Activated CD8-positive, alpha-beta T cell treated with anti-CD3 and anti-CD28 coated beads, Interleukin-2, amount 10 ng/mL, durations not matched to agents 7 days and 5 days (primary cell): ENCODE results near the gene GRK5. TPM values are rescaled to one million over a fixed set of nuclear protein-coding genes. Genes with fewer than 3 reads are reported as not detected.
A peak's percentile ranks its signal among the peaks of the same experiment; 100 is the strongest.
"Not testable (repeated sequence)": the region's sequence is repeated elsewhere in the genome, so short reads cannot be mapped to it uniquely, and the experiment has no call there.

ENCODE experiments used
- ATAC-seq: fragments of 150-1000 bp; cut with Tn5 transposase; one replicate; pipeline ENCODE4 v1.10.0; 2021; ENCODE audit warnings: moderate library complexity
- CTCF ChIA-PET: fragments of 350-600 bp; sonication (Branson Sonifier 250); formaldehyde crosslinking; loops from one replicate; lab custom pipeline; 2021; ENCODE audit warnings: antibody characterized with exemption; lab: Charles Lee
- POLR2A ChIA-PET: fragments of 350-600 bp; sonication (Branson Sonifier 250); formaldehyde crosslinking; loops from one replicate; lab custom pipeline; 2021; ENCODE audit warnings: antibody characterized with exemption; lab: Charles Lee
- DNase-seq: peaks from one replicate; pipeline ENCODE4 v3.0.0-alpha.2; 2020
- H3K27ac Mint-ChIP-seq: one replicate; pipeline ENCODE4 v1.8.0; 2021; ENCODE audit warnings: mild to moderate bottlenecking, mixed read lengths
- H3K27me3 Mint-ChIP-seq: one replicate; pipeline ENCODE4 v1.8.0; 2021; ENCODE audit warnings: low read depth, mixed read lengths
- H3K36me3 Mint-ChIP-seq: one replicate; pipeline ENCODE4 v1.8.0; 2021; ENCODE audit warnings: low read depth, mixed read lengths
- H3K4me1 Mint-ChIP-seq: one replicate; pipeline ENCODE4 v1.8.0; 2021; ENCODE audit warnings: low read depth, mixed read lengths
- H3K4me3 Mint-ChIP-seq: one replicate; pipeline ENCODE4 v1.8.0; 2021; ENCODE audit warnings: mild to moderate bottlenecking, mixed read lengths
- H3K9me3 Mint-ChIP-seq: one replicate; pipeline ENCODE4 v1.8.0; 2022; ENCODE audit warnings: mixed read lengths; ENCODE audit not compliant: insufficient read depth
- total RNA-seq, 2 experiments: library from RNA; stranded (reverse); gene quantifications; one replicate each; pipeline ENCODE4 v1.2.3, GENCODE V29; 2021

The GRK5 gene
- total RNA-seq, 2 experiments from 2014 or later: 16.9 to 17.6 TPM

- Mint-ChIP-seq H3K4me1 (peaks cover 13% of the 10 kb centered on the region), H3K4me3 (no peak overlapping the region), H3K36me3 (no peaks in the 10 kb centered on the region), H3K27ac (no peak overlapping the region), H3K27me3 (no peaks in the 10 kb centered on the region), H3K9me3 (no peaks in the 10 kb centered on the region)
- POLR2A ChIA-PET: no interaction called here
- DNase-seq: no peak
- CTCF ChIA-PET: interaction anchor here (1.1 kb wide), 1 partner anchor 10 kb away, joined by 4 read pairs; no protein-coding TSS in a partner anchor
- ATAC-seq: no peak
These were observed 43.9 kb downstream of the GRK5 start for GRCh38 chr10:119251315-119251708.

- Mint-ChIP-seq H3K27me3 (no peaks in the 10 kb centered on the region), H3K4me3 (no peak overlapping the region), H3K36me3 (no peaks in the 10 kb centered on the region), H3K4me1 (peaks cover 13% of the 10 kb centered on the region), H3K9me3 (no peaks in the 10 kb centered on the region), H3K27ac (no peak overlapping the region)
- CTCF ChIA-PET: interaction anchor here (1.1 kb wide), 1 partner anchor 11 kb away, joined by 4 read pairs; no protein-coding TSS in a partner anchor
- DNase-seq (no peak), ATAC-seq (no peak)
- POLR2A ChIA-PET: interaction anchor here (0.9 kb wide), 1 partner anchor 16 kb away, joined by 3 read pairs; no protein-coding TSS in a partner anchor
These were observed 44.7 kb downstream of the GRK5 start for GRCh38 chr10:119252051-119252465.

- no peaks in the 10 kb centered on the region for H3K9me3 Mint-ChIP-seq
- ChIA-PET CTCF (interaction anchor here (1.0 to 1.9 kb wide), 4 partner anchors 16 to 53 kb away, joined by 3 to 5 read pairs (median 4); no protein-coding TSS in a partner anchor), POLR2A (interaction anchor here (0.9 kb wide), 1 partner anchor 15 kb away, joined by 3 read pairs; no protein-coding TSS in a partner anchor)
- DNase-seq: no peak
- peaks cover 13% of the 10 kb centered on the region for H3K4me1 Mint-ChIP-seq
- H3K27me3 Mint-ChIP-seq: no peaks in the 10 kb centered on the region
- H3K27ac Mint-ChIP-seq: no peak overlapping the region
- ATAC-seq: no peak
- H3K4me3 Mint-ChIP-seq: no peak overlapping the region
- H3K36me3 Mint-ChIP-seq: no peaks in the 10 kb centered on the region
These were observed 45.2 kb downstream of the GRK5 start for GRCh38 chr10:119252470-119253151.

- Mint-ChIP-seq H3K27ac (peak overlapping the region; percentile 73), H3K9me3 (no peaks in the 10 kb centered on the region), H3K4me3 (no peak overlapping the region), H3K4me1 (peaks cover 13% of the 10 kb centered on the region), H3K27me3 (no peaks in the 10 kb centered on the region), H3K36me3 (no peaks in the 10 kb centered on the region)
- ChIA-PET POLR2A (no interaction called here), CTCF (interaction anchor here (1.0 to 1.9 kb wide), 4 partner anchors 15 to 54 kb away, joined by 3 to 5 read pairs (median 4); no protein-coding TSS in a partner anchor)
- ATAC-seq: peak; percentile 57
- peak; percentile 36 for DNase-seq
These were observed 46.2 kb downstream of the GRK5 start for GRCh38 chr10:119253433-119254174.

GRCh38 chr10:119254335-119254734, 47.0 kb downstream of the GRK5 start:
- ATAC-seq (no peak), DNase-seq (no peak)
- ChIA-PET CTCF (interaction anchor here (1.0 to 1.9 kb wide), 3 partner anchors 10 to 56 kb away, joined by 3 to 5 read pairs (median 5); no protein-coding TSS in a partner anchor), POLR2A (no interaction called here)
- Mint-ChIP-seq H3K36me3 (no peaks in the 10 kb centered on the region), H3K27ac (no peak overlapping the region), H3K9me3 (no peaks in the 10 kb centered on the region), H3K4me3 (no peak overlapping the region), H3K4me1 (peaks cover 13% of the 10 kb centered on the region), H3K27me3 (no peaks in the 10 kb centered on the region)

GRCh38 chr10:119256030-119256429, 48.7 kb downstream of the GRK5 start:
- no peaks in the 10 kb centered on the region for H3K36me3 Mint-ChIP-seq
- ChIA-PET CTCF (interaction anchor here (1.7 kb wide), 1 partner anchor 8 kb away, joined by 5 read pairs; no protein-coding TSS in a partner anchor), POLR2A (no interaction called here)

GRCh38 chr10:119256897-119257296, 49.5 kb downstream of the GRK5 start:
- no peak for ATAC-seq
- H3K36me3 Mint-ChIP-seq: peaks cover 2% of the 10 kb centered on the region
- H3K9me3 Mint-ChIP-seq: no peaks in the 10 kb centered on the region
- H3K4me1 Mint-ChIP-seq: peaks cover 13% of the 10 kb centered on the region
- CTCF ChIA-PET: no interaction called here
- no peak for DNase-seq
- H3K27me3 Mint-ChIP-seq: no peaks in the 10 kb centered on the region
- H3K27ac Mint-ChIP-seq: no peak overlapping the region
- no peak overlapping the region for H3K4me3 Mint-ChIP-seq
- POLR2A ChIA-PET: no interaction called here

More at GRCh38 chr10:119256030-119256429, 48.7 kb downstream of the GRK5 start:
- Mint-ChIP-seq H3K27me3 (no peaks in the 10 kb centered on the region), H3K27ac (no peak overlapping the region), H3K9me3 (no peaks in the 10 kb centered on the region), H3K4me3 (no peak overlapping the region), H3K4me1 (peaks cover 13% of the 10 kb centered on the region)
- DNase-seq (no peak), ATAC-seq (no peak)

- DNase-seq: no peak
- POLR2A ChIA-PET: no interaction called here
- H3K4me3 Mint-ChIP-seq: no peak overlapping the region
- peaks cover 3% of the 10 kb centered on the region for H3K36me3 Mint-ChIP-seq
- no peaks in the 10 kb centered on the region for H3K27me3 Mint-ChIP-seq
- H3K27ac Mint-ChIP-seq: no peak overlapping the region
- no peak for ATAC-seq
- H3K4me1 Mint-ChIP-seq: peaks cover 12% of the 10 kb centered on the region
- CTCF ChIA-PET: no interaction called here
- H3K9me3 Mint-ChIP-seq: no peaks in the 10 kb centered on the region
These were observed 50.6 kb downstream of the GRK5 start for GRCh38 chr10:119257899-119258419.

- CTCF ChIA-PET: no interaction called here
- no peaks in the 10 kb centered on the region for H3K9me3 Mint-ChIP-seq
- POLR2A ChIA-PET: interaction anchor here (1.2 kb wide), 1 partner anchor 12 kb away, joined by 3 read pairs; no protein-coding TSS in a partner anchor
- DNase-seq (no peak), ATAC-seq (no peak)
- H3K27me3 Mint-ChIP-seq: no peaks in the 10 kb centered on the region
- no peak overlapping the region for H3K27ac Mint-ChIP-seq
- no peak overlapping the region for H3K4me3 Mint-ChIP-seq
- H3K4me1 Mint-ChIP-seq: peaks cover 3% of the 10 kb centered on the region
- peaks cover 3% of the 10 kb centered on the region for H3K36me3 Mint-ChIP-seq
These were observed 52.0 kb downstream of the GRK5 start for GRCh38 chr10:119259345-119259744.

GRCh38 chr10:119261016-119261415, 53.6 kb downstream of the GRK5 start:
- H3K9me3 Mint-ChIP-seq, ATAC-seq, H3K27ac Mint-ChIP-seq, H3K27me3 Mint-ChIP-seq, DNase-seq, H3K4me3 Mint-ChIP-seq, POLR2A ChIA-PET, H3K36me3 Mint-ChIP-seq, CTCF ChIA-PET, H3K4me1 Mint-ChIP-seq: not testable (repeated sequence)

GRCh38 chr10:119263951-119264617, 56.7 kb downstream of the GRK5 start:
- Mint-ChIP-seq H3K36me3 (peaks cover 3% of the 10 kb centered on the region), H3K4me1 (peaks cover 18% of the 10 kb centered on the region), H3K4me3 (no peak overlapping the region), H3K9me3 (no peaks in the 10 kb centered on the region), H3K27me3 (no peaks in the 10 kb centered on the region), H3K27ac (no peak overlapping the region)
- DNase-seq (no peak), ATAC-seq (no peak)
- ChIA-PET CTCF (interaction anchor here (1.0 to 1.7 kb wide), 4 partner anchors 9 to 57 kb away, joined by 3 to 5 read pairs (median 4); partner anchors contain the start of gene GRK5), POLR2A (interaction anchor here (1.4 kb wide), 1 partner anchor 57 kb away, joined by 4 read pairs; the partner anchor contains the start of gene GRK5)
